Measurements from ENCODE around the gene CHST6.
A peak's percentile ranks its signal among the peaks of the same experiment; 100 is the strongest.
"Not testable (repeated sequence)": the region's sequence is repeated elsewhere in the genome, so short reads cannot be mapped to it uniquely, and the experiment has no call there.

The CHST6 gene

GRCh38 chr16:75466760-75467159, 28.5 kb downstream of the CHST6 start:
- Histone ChIP-seq H3K27ac (ENCODE audit: low read length) (no peak overlapping the region), H3K27me3 (ENCODE audit: insufficient read depth, low read length) (no peaks in the 10 kb centered on the region), H3K4me3 (ENCODE audit: low read length) (no peak overlapping the region), H3K9me3 (ENCODE audit: insufficient read depth, low read depth, low read length) (no peaks in the 10 kb centered on the region), H3K36me3 (ENCODE audit: insufficient read depth, low read depth, low read length) (no peaks in the 10 kb centered on the region), H3K4me1 (ENCODE audit: insufficient read depth, low read length) (peaks cover 10% of the 10 kb centered on the region; the same call in 1 of the 2 replicates), H3K9ac (ENCODE audit: low read depth, low read length) (no peak overlapping the region)

- no peaks in the 10 kb centered on the region for H3K9me3 ChIP-seq (ENCODE audit: insufficient read depth, low read depth, low read length)
- 0 out of 2 replicates have a peak, but pooled peaks cover 5% of the 10 kb centered on the region for H3K4me1 ChIP-seq (ENCODE audit: insufficient read depth, low read length)
- H3K27me3 ChIP-seq (ENCODE audit: insufficient read depth, low read length): no peaks in the 10 kb centered on the region
- H3K36me3 ChIP-seq (ENCODE audit: insufficient read depth, low read depth, low read length): peaks cover 9% of the 10 kb centered on the region; the same call in 1 of the 2 replicates
- H3K27ac ChIP-seq (ENCODE audit: low read length): peak within 1 kb of the TSS; percentile 23
- peak within 1 kb of the TSS; percentile 86 for H3K9ac ChIP-seq (ENCODE audit: low read depth, low read length)
- peak within 1 kb of the TSS; percentile 89 for H3K4me3 ChIP-seq (ENCODE audit: low read length)
These were observed 30.9 kb downstream of the CHST6 start, which contains the start of gene TMEM170A for GRCh38 chr16:75464122-75464918. TSS of gene TMEM170A (minus strand) at chr16:75464689. CDS start at chr16:75464600, 89 bp downstream.

- H3K4me3 ChIP-seq (ENCODE audit: low read length): peak overlapping the region; percentile 89
- H3K9ac ChIP-seq (ENCODE audit: low read depth, low read length): peak overlapping the region; percentile 86
- not testable (repeated sequence) for H3K36me3 ChIP-seq (ENCODE audit: insufficient read depth, low read depth, low read length); H3K27me3 ChIP-seq (ENCODE audit: insufficient read depth, low read length); H3K4me1 ChIP-seq (ENCODE audit: insufficient read depth, low read length); H3K9me3 ChIP-seq (ENCODE audit: insufficient read depth, low read depth, low read length)
- peak overlapping the region; percentile 23 for H3K27ac ChIP-seq (ENCODE audit: low read length)
These were observed 31.7 kb downstream of the CHST6 start for GRCh38 chr16:75463389-75464121.

- no peaks in the 10 kb centered on the region for H3K27me3 ChIP-seq (ENCODE audit: insufficient read depth, low read length)
- peaks cover 10% of the 10 kb centered on the region for H3K4me1 ChIP-seq (ENCODE audit: insufficient read depth, low read length)
- H3K36me3 ChIP-seq (ENCODE audit: insufficient read depth, low read depth, low read length): peaks cover 9% of the 10 kb centered on the region; the same call in 1 of the 2 replicates
- H3K4me3 ChIP-seq (ENCODE audit: low read length): peak overlapping the region; percentile 89
- H3K9me3 ChIP-seq (ENCODE audit: insufficient read depth, low read depth, low read length): no peaks in the 10 kb centered on the region
- peak overlapping the region; percentile 86; the same call in 1 of the 2 replicates for H3K9ac ChIP-seq (ENCODE audit: low read depth, low read length)
- no peak overlapping the region for H3K27ac ChIP-seq (ENCODE audit: low read length)
These were observed 32.4 kb downstream of the CHST6 start for GRCh38 chr16:75462806-75463205.

- Histone ChIP-seq H3K27ac (ENCODE audit: low read length) (no peak overlapping the region), H3K27me3 (ENCODE audit: insufficient read depth, low read length) (no peaks in the 10 kb centered on the region), H3K4me1 (ENCODE audit: insufficient read depth, low read length) (peaks cover 18% of the 10 kb centered on the region), H3K4me3 (ENCODE audit: low read length) (no peak overlapping the region), H3K36me3 (ENCODE audit: insufficient read depth, low read depth, low read length) (peaks cover 9% of the 10 kb centered on the region; the same call in 1 of the 2 replicates), H3K9ac (ENCODE audit: low read depth, low read length) (no peak overlapping the region), H3K9me3 (ENCODE audit: insufficient read depth, low read depth, low read length) (no peaks in the 10 kb centered on the region)
These were observed 33.7 kb downstream of the CHST6 start for GRCh38 chr16:75461575-75461974.

GRCh38 chr16:75460446-75460845, 34.8 kb downstream of the CHST6 start:
- H3K27ac ChIP-seq (ENCODE audit: low read length): no peak overlapping the region
- H3K9ac ChIP-seq (ENCODE audit: low read depth, low read length): peak overlapping the region; percentile 57; the same call in 1 of the 2 replicates
- peaks cover 9% of the 10 kb centered on the region; the same call in 1 of the 2 replicates for H3K36me3 ChIP-seq (ENCODE audit: insufficient read depth, low read depth, low read length)
- H3K4me3 ChIP-seq (ENCODE audit: low read length): no peak overlapping the region
- peaks cover 23% of the 10 kb centered on the region for H3K4me1 ChIP-seq (ENCODE audit: insufficient read depth, low read length)
- no peaks in the 10 kb centered on the region for H3K27me3 ChIP-seq (ENCODE audit: insufficient read depth, low read length)
- H3K9me3 ChIP-seq (ENCODE audit: insufficient read depth, low read depth, low read length): no peaks in the 10 kb centered on the region

GRCh38 chr16:75459691-75460090, 35.5 kb downstream of the CHST6 start:
- Histone ChIP-seq H3K4me1 (ENCODE audit: insufficient read depth, low read length) (peaks cover 23% of the 10 kb centered on the region), H3K9ac (ENCODE audit: low read depth, low read length) (no peak overlapping the region)

GRCh38 chr16:75458439-75458838, 36.8 kb downstream of the CHST6 start:
- Histone ChIP-seq H3K27me3 (ENCODE audit: insufficient read depth, low read length) (no peaks in the 10 kb centered on the region), H3K36me3 (ENCODE audit: insufficient read depth, low read depth, low read length) (peaks cover 9% of the 10 kb centered on the region; the same call in 1 of the 2 replicates), H3K9ac (ENCODE audit: low read depth, low read length) (no peak overlapping the region), H3K9me3 (ENCODE audit: insufficient read depth, low read depth, low read length) (no peaks in the 10 kb centered on the region), H3K4me1 (ENCODE audit: insufficient read depth, low read length) (peaks cover 23% of the 10 kb centered on the region), H3K4me3 (ENCODE audit: low read length) (no peak overlapping the region), H3K27ac (ENCODE audit: low read length) (no peak overlapping the region)

More at GRCh38 chr16:75459691-75460090, 35.5 kb downstream of the CHST6 start:
- Histone ChIP-seq H3K4me3 (ENCODE audit: low read length) (no peak overlapping the region), H3K36me3 (ENCODE audit: insufficient read depth, low read depth, low read length) (peaks cover 9% of the 10 kb centered on the region; the same call in 1 of the 2 replicates), H3K9me3 (ENCODE audit: insufficient read depth, low read depth, low read length) (no peaks in the 10 kb centered on the region), H3K27ac (ENCODE audit: low read length) (no peak overlapping the region), H3K27me3 (ENCODE audit: insufficient read depth, low read length) (no peaks in the 10 kb centered on the region)

GRCh38 chr16:75458029-75458428, 37.2 kb downstream of the CHST6 start:
- Histone ChIP-seq H3K4me1 (ENCODE audit: insufficient read depth, low read length) (peaks cover 22% of the 10 kb centered on the region), H3K4me3 (ENCODE audit: low read length) (no peak overlapping the region), H3K27me3 (ENCODE audit: insufficient read depth, low read length) (no peaks in the 10 kb centered on the region), H3K36me3 (ENCODE audit: insufficient read depth, low read depth, low read length) (peaks cover 9% of the 10 kb centered on the region; the same call in 1 of the 2 replicates), H3K27ac (ENCODE audit: low read length) (no peak overlapping the region), H3K9me3 (ENCODE audit: insufficient read depth, low read depth, low read length) (no peaks in the 10 kb centered on the region), H3K9ac (ENCODE audit: low read depth, low read length) (no peak overlapping the region)

- no peak overlapping the region for H3K4me3 ChIP-seq (ENCODE audit: low read length)
- peaks cover 18% of the 10 kb centered on the region for H3K4me1 ChIP-seq (ENCODE audit: insufficient read depth, low read length)
- no peaks in the 10 kb centered on the region for H3K27me3 ChIP-seq (ENCODE audit: insufficient read depth, low read length)
- no peaks in the 10 kb centered on the region for H3K9me3 ChIP-seq (ENCODE audit: insufficient read depth, low read depth, low read length)
- H3K36me3 ChIP-seq (ENCODE audit: insufficient read depth, low read depth, low read length): peaks cover 9% of the 10 kb centered on the region; the same call in 1 of the 2 replicates
- H3K9ac ChIP-seq (ENCODE audit: low read depth, low read length): no peak overlapping the region
- H3K27ac ChIP-seq (ENCODE audit: low read length): no peak overlapping the region
These were observed 37.7 kb downstream of the CHST6 start for GRCh38 chr16:75457485-75458021.

GRCh38 chr16:75456971-75457370, 38.3 kb downstream of the CHST6 start:
- no peak overlapping the region for H3K9ac ChIP-seq (ENCODE audit: low read depth, low read length)
- H3K27me3 ChIP-seq (ENCODE audit: insufficient read depth, low read length): no peaks in the 10 kb centered on the region
- no peak overlapping the region for H3K4me3 ChIP-seq (ENCODE audit: low read length)
- H3K9me3 ChIP-seq (ENCODE audit: insufficient read depth, low read depth, low read length): no peaks in the 10 kb centered on the region
- peaks cover 18% of the 10 kb centered on the region for H3K4me1 ChIP-seq (ENCODE audit: insufficient read depth, low read length)
- peaks cover 9% of the 10 kb centered on the region; the same call in 1 of the 2 replicates for H3K36me3 ChIP-seq (ENCODE audit: insufficient read depth, low read depth, low read length)
- H3K27ac ChIP-seq (ENCODE audit: low read length): no peak overlapping the region

All from iPS-20b (cell line).